Measurements from ENCODE around the gene HS3ST3A1.
A peak's percentile ranks its signal among the peaks of the same experiment; 100 is the strongest.

The HS3ST3A1 gene

GRCh38 chr17:13484020-13484419 lies 117.7 kb downstream of the HS3ST3A1 start:
- peak; percentile 46 for DNase-seq

DNA sequence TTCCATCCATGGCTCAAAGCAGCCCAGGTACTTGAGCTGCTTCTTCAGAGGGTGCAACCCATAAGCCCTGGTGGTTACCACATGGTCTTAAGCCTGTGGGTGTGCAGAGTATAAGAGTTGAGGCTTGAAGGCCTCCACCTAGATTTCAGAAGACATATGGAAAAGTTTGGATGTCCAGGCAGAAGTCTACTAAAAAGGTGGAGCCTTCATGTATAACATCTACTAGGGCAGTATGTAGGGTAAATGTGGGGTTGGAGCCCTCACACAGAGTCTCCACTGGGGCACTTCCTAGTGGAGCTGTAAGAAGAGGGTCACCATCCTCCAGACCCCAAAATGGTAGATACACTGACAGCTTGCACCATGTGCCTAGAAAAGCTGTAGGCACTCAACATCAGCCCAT lies 120.9 kb downstream of the HS3ST3A1 start:
- no peak for DNase-seq

- peak; percentile 13 for DNase-seq
Measured at GRCh38 chr17:13478326-13478830, 123.4 kb downstream of the HS3ST3A1 start.

GRCh38 chr17:13477180-13477611 lies 124.5 kb downstream of the HS3ST3A1 start:
- peak; percentile 61 for DNase-seq

DNA sequence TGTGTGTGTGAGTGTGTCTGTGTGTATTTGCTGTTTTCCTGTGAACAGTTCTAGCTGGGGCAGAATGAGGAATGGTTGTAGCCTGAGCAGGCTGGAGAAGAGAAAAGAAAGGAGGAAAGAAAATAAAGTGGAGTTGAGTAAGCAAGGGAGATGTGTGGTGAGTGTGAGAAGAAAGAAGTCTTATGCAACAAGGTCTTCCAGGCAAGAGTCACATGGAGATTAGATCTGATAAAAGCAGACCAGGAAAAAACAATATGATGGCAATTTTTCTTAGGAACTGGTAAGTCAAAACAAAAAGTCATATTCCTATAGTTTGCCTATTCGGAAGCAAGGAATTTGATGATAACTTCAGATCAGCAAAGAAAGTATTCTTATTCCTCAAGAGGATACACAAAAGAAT lies 125.0 kb downstream of the HS3ST3A1 start:
- peak; percentile 35 for DNase-seq

GRCh38 chr17:13475574-13476223 lies 126.0 kb downstream of the HS3ST3A1 start:
- DNase-seq = no peak

- peak; percentile 81 for DNase-seq
Measured at GRCh38 chr17:13474073-13474800, 127.5 kb downstream of the HS3ST3A1 start.

DNA sequence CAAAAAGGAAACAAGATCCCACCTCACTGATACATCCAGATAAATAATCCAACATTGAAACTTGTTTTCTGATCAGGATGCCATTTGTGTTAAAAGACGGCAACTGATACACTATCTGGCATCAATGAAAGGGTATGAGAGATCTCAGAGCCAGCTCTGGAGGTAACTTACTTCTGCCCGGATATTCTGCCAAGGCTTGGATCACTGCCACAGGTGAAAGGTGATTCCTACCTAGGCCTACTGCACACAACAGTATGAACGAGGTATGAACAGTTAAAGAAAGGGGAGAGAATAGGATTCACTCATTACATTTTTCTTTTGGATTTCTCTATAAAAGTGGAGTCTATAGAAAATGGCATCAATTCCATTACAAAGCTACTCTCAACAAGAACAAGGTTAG lies 136.1 kb downstream of the HS3ST3A1 start:
- no peak for DNase-seq

DNA sequence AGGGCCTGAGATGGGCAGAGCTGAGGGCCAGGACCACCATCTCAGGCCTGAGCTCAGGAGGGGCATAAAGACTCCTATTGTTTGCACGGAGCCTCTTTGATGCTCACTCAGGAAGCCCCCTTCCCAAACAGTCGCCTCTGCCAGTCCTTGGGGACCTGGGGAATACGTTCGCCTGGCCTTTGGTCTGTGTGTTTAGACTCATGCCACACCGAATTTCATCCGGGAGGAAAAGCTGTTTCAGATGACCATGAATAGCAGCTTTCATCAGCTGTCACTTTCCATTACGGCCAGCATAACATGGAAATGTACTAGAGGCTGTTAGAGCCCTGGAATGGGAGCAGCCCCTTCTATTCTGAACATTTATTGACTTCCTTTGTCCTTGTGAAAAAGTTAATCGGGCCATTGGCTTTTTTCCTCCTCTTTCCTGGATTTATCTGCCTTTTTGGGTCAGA lies 139.0 kb downstream of the HS3ST3A1 start:
- no peak for DNase-seq

GRCh38 chr17:13462146-13462545 lies 139.6 kb downstream of the HS3ST3A1 start:
- DNase-seq = peak; percentile 54

GRCh38 chr17:13460261-13461000 lies 141.3 kb downstream of the HS3ST3A1 start:
- DNase-seq = no peak

- DNase-seq = no peak
Measured at GRCh38 chr17:13457783-13458182, 143.9 kb downstream of the HS3ST3A1 start.
